KMS-11 (cell line): ENCODE data around the gene GPS1.

Source experiments
- H2AFZ ChIP-seq: fragments of 200-600 bp; sonication (generic); 2 replicates; pipeline ENCODE4 v1.6.1; 2016; ENCODE audit warnings: antibody characterized with exemption, mixed run types, low read depth
- H3K27ac ChIP-seq: fragments of 200-600 bp; sonication (generic); 2 replicates; pipeline ENCODE4 v1.6.1; 2016; ENCODE audit warnings: mild to moderate bottlenecking, mixed run types
- H3K27me3 ChIP-seq: fragments of 200-600 bp; sonication (generic); 2 replicates; pipeline ENCODE4 v1.6.1; 2017; ENCODE audit warnings: mild to moderate bottlenecking, low read depth, mixed run types, moderate library complexity; ENCODE audit not compliant: insufficient read depth
- H3K36me3 ChIP-seq: fragments of 200-600 bp; sonication (generic); 2 replicates; pipeline ENCODE4 v1.6.1; 2017; ENCODE audit warnings: mild to moderate bottlenecking, mixed run types; ENCODE audit not compliant: insufficient read depth
- H3K4me1 ChIP-seq: fragments of 200-600 bp; sonication (generic); 2 replicates; pipeline ENCODE4 v1.6.1; 2016; ENCODE audit warnings: mild to moderate bottlenecking, low read depth, mixed run types; ENCODE audit not compliant: poor library complexity, severe bottlenecking
- H3K4me2 ChIP-seq: fragments of 200-600 bp; sonication (generic); 2 replicates; pipeline ENCODE4 v1.7.0; 2016; ENCODE audit warnings: mild to moderate bottlenecking, mixed run types
- H3K4me3 ChIP-seq: fragments of 200-600 bp; sonication (generic); IDR thresholded peaks from 2 replicates; pipeline ENCODE4 v1.6.1; 2017; ENCODE audit warnings: low read depth, low read length, mixed read lengths; ENCODE audit not compliant: insufficient read depth
- H3K79me2 ChIP-seq: fragments of 200-600 bp; sonication (generic); 2 replicates; pipeline ENCODE4 v1.6.1; 2016; ENCODE audit warnings: low read depth, mixed run types; ENCODE audit not compliant: insufficient read depth
- H3K9ac ChIP-seq: fragments of 200-600 bp; sonication (generic); 2 replicates; pipeline ENCODE4 v1.6.1; 2016; ENCODE audit warnings: mild to moderate bottlenecking, mixed run types
- H4K20me1 ChIP-seq: fragments of 200-600 bp; sonication (generic); 2 replicates; pipeline ENCODE4 v1.6.1; 2016; ENCODE audit warnings: mild to moderate bottlenecking, mixed run types; ENCODE audit not compliant: insufficient read depth
- TF ChIP-seq, protein P1 (sequence below): fragments of 200-600 bp; sonication (generic); conservative IDR thresholded peaks from 2 replicates; pipeline ENCODE4 v1.6.1; 2017; ENCODE audit warnings: low read depth, mild to moderate bottlenecking, antibody characterized with exemption, low read length, moderate library complexity, mixed read lengths

GPS1 gene

DNA sequence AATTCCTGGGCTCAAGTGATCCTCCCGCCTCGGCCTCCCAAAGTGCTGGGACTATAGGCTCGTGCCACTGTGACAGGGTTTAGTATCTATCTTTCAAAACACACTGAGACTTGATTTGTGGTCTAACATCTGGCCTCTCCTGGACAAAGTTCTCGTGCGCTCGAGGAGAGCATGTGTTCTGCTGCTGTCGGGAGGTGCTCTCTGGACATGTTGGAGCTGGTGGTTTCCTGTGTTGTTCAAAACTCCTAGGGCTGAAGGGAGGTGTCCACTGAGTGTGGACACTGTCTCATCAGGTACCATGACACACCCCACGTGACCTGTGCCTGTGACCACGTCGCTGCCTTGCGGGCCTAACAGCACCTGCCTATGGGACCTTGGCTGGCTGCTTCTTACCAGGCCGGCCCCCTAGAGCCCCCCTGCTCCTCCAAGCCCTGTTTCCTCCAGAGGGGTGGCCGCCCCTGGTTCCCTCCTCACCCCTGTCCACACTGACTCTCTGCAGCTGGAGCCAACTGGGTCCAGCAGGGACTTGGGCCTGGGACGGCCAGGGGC lies 5.7 kb upstream of the GPS1 start:
- Histone ChIP-seq H2AFZ (no peak overlapping the region), H3K79me2 (no peaks in the 10 kb centered on the region), H3K4me2 (no peak overlapping the region), H3K36me3 (no peaks in the 10 kb centered on the region), H3K9ac (no peak overlapping the region), H3K4me3 (no peak overlapping the region), H3K27ac (no peak overlapping the region), H3K27me3 (no peaks in the 10 kb centered on the region), H4K20me1 (no peaks in the 10 kb centered on the region), H3K4me1 (peaks cover 9% of the 10 kb centered on the region)
- TF ChIP-seq, protein P1, sequence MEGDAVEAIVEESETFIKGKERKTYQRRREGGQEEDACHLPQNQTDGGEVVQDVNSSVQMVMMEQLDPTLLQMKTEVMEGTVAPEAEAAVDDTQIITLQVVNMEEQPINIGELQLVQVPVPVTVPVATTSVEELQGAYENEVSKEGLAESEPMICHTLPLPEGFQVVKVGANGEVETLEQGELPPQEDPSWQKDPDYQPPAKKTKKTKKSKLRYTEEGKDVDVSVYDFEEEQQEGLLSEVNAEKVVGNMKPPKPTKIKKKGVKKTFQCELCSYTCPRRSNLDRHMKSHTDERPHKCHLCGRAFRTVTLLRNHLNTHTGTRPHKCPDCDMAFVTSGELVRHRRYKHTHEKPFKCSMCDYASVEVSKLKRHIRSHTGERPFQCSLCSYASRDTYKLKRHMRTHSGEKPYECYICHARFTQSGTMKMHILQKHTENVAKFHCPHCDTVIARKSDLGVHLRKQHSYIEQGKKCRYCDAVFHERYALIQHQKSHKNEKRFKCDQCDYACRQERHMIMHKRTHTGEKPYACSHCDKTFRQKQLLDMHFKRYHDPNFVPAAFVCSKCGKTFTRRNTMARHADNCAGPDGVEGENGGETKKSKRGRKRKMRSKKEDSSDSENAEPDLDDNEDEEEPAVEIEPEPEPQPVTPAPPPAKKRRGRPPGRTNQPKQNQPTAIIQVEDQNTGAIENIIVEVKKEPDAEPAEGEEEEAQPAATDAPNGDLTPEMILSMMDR: no peak

GRCh38 chr17:82046903-82047302 lies 4.8 kb upstream of the GPS1 start:
- H3K36me3 ChIP-seq: no peaks in the 10 kb centered on the region
- no peak overlapping the region for H3K4me2 ChIP-seq
- TF ChIP-seq, protein P1: no peak
- H3K27ac ChIP-seq: no peak overlapping the region
- no peak overlapping the region for H2AFZ ChIP-seq
- H3K9ac ChIP-seq: no peak overlapping the region
- H4K20me1 ChIP-seq: no peaks in the 10 kb centered on the region
- H3K27me3 ChIP-seq: no peaks in the 10 kb centered on the region
- no peaks in the 10 kb centered on the region for H3K79me2 ChIP-seq
- no peak overlapping the region for H3K4me3 ChIP-seq
- H3K4me1 ChIP-seq: peaks cover 9% of the 10 kb centered on the region

- Histone ChIP-seq H3K4me2 (no peak overlapping the region), H3K4me3 (no peak overlapping the region), H2AFZ (no peak overlapping the region), H4K20me1 (no peaks in the 10 kb centered on the region), H3K27ac (no peak overlapping the region), H3K4me1 (peaks cover 9% of the 10 kb centered on the region), H3K9ac (no peak overlapping the region), H3K79me2 (peaks cover 4% of the 10 kb centered on the region; the same call in 1 of the 2 replicates), H3K36me3 (no peaks in the 10 kb centered on the region), H3K27me3 (no peaks in the 10 kb centered on the region)
- TF ChIP-seq, protein P1: no peak
Measured at GRCh38 chr17:82047379-82047778, 4.3 kb upstream of the GPS1 start.

- H2AFZ ChIP-seq: no peak overlapping the region
- H3K27ac ChIP-seq: no peak overlapping the region
- TF ChIP-seq, protein P1: no peak
- no peaks in the 10 kb centered on the region for H3K27me3 ChIP-seq
- no peak overlapping the region for H3K9ac ChIP-seq
- H3K4me2 ChIP-seq: no peak overlapping the region
- H4K20me1 ChIP-seq: no peaks in the 10 kb centered on the region
- H3K4me1 ChIP-seq: peaks cover 15% of the 10 kb centered on the region
- no peaks in the 10 kb centered on the region for H3K36me3 ChIP-seq
- H3K4me3 ChIP-seq: no peak overlapping the region
- peaks cover 10% of the 10 kb centered on the region; the same call in 1 of the 2 replicates for H3K79me2 ChIP-seq
Measured at GRCh38 chr17:82047914-82048570, 3.7 kb upstream of the GPS1 start.
